Measurements from ENCODE around the gene GSK3B. TPM values are rescaled to one million over a fixed set of nuclear protein-coding genes. Genes with fewer than 3 reads are reported as not detected.

The GSK3B gene
- total and polyA plus RNA-seq, 2 experiments from 2014 or later, result 29.0 to 45.3 TPM

DNA sequence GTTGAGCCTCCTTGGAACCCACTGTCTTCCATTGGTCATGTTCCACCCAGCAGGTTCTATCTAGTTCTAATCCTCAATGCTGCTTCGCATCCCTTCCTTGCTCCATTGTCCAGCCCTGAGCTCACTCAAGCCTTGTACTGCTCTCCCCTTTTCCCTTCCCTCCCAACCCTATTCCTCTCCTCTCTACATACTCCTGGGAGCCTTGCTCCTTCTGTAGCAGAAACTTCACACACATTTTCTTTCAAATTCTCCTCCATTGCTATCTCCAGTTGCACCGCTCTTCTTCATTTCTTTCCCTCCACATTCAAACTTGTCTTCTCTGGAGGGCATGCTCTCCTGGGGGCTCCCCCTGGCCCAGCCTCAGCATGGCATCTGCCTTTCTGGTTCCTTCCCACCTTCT is 297.9 kb downstream of the GSK3B start:
- H3K4me3 Mint-ChIP-seq, result no peak overlapping the region
- H3K9me3 Mint-ChIP-seq, result no peaks in the 10 kb centered on the region

More for the DNA sequence above, 297.9 kb downstream of the GSK3B start:
- no peaks in the 10 kb centered on the region for H3K27me3 ChIP-seq (ENCODE audit: insufficient read depth)
- Mint-ChIP-seq H3K27ac (no peak overlapping the region), H3K36me3 (ENCODE audit: low read depth) (no peaks in the 10 kb centered on the region), H3K27me3 (ENCODE audit: insufficient read depth, low read depth, poor library complexity) (peaks cover 5% of the 10 kb centered on the region), H3K4me1 (peaks cover 11% of the 10 kb centered on the region)
- TF ChIP-seq EZH2 (IDR thresholded peaks at IDR 0.05; ENCODE audit: low read depth, unreplicated experiment) (no peak), JUNB (IDR thresholded peaks at IDR 0.05; ENCODE audit: unreplicated experiment) (no peak), ZNF114 (CRISPR knock-in tag; IDR thresholded peaks at IDR 0.05) (no peak), POLR2AphosphoS5 (IDR thresholded peaks at IDR 0.05; ENCODE audit: low read depth) (no peak), STAT1 (IDR thresholded peaks at IDR 0.05; ENCODE audit: unreplicated experiment) (no peak), NANOG (IDR thresholded peaks at IDR 0.05; ENCODE audit: borderline replicate concordance) (no peak)
- TF ChIP-seq, protein P1, sequence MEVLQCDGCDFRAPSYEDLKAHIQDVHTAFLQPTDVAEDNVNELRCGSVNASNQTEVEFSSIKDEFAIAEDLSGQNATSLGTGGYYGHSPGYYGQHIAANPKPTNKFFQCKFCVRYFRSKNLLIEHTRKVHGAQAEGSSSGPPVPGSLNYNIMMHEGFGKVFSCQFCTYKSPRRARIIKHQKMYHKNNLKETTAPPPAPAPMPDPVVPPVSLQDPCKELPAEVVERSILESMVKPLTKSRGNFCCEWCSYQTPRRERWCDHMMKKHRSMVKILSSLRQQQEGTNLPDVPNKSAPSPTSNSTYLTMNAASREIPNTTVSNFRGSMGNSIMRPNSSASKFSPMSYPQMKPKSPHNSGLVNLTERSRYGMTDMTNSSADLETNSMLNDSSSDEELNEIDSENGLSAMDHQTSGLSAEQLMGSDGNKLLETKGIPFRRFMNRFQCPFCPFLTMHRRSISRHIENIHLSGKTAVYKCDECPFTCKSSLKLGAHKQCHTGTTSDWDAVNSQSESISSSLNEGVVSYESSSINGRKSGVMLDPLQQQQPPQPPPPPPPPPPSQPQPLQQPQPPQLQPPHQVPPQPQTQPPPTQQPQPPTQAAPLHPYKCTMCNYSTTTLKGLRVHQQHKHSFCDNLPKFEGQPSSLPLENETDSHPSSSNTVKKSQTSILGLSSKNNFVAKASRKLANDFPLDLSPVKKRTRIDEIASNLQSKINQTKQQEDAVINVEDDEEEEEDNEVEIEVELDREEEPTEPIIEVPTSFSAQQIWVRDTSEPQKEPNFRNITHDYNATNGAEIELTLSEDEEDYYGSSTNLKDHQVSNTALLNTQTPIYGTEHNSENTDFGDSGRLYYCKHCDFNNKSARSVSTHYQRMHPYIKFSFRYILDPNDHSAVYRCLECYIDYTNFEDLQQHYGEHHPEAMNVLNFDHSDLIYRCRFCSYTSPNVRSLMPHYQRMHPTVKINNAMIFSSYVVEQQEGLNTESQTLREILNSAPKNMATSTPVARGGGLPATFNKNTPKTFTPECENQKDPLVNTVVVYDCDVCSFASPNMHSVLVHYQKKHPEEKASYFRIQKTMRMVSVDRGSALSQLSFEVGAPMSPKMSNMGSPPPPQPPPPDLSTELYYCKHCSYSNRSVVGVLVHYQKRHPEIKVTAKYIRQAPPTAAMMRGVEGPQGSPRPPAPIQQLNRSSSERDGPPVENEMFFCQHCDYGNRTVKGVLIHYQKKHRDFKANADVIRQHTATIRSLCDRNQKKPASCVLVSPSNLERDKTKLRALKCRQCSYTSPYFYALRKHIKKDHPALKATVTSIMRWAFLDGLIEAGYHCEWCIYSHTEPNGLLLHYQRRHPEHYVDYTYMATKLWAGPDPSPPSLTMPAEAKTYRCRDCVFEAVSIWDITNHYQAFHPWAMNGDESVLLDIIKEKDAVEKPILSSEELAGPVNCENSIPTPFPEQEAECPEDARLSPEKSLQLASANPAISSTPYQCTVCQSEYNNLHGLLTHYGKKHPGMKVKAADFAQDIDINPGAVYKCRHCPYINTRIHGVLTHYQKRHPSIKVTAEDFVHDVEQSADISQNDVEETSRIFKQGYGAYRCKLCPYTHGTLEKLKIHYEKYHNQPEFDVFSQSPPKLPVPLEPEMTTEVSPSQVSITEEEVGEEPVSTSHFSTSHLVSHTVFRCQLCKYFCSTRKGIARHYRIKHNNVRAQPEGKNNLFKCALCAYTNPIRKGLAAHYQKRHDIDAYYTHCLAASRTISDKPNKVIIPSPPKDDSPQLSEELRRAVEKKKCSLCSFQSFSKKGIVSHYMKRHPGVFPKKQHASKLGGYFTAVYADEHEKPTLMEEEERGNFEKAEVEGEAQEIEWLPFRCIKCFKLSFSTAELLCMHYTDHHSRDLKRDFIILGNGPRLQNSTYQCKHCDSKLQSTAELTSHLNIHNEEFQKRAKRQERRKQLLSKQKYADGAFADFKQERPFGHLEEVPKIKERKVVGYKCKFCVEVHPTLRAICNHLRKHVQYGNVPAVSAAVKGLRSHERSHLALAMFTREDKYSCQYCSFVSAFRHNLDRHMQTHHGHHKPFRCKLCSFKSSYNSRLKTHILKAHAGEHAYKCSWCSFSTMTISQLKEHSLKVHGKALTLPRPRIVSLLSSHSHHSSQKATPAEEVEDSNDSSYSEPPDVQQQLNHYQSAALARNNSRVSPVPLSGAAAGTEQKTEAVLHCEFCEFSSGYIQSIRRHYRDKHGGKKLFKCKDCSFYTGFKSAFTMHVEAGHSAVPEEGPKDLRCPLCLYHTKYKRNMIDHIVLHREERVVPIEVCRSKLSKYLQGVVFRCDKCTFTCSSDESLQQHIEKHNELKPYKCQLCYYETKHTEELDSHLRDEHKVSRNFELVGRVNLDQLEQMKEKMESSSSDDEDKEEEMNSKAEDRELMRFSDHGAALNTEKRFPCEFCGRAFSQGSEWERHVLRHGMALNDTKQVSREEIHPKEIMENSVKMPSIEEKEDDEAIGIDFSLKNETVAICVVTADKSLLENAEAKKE (CRISPR knock-in tag; IDR thresholded peaks at IDR 0.05), result no peak
- H3K4me3 ChIP-seq, result no peak overlapping the region
- ATAC-seq (no peak), DNase-seq (ENCODE audit: low spot score) (no peak)
- no peak overlapping the region for H3K27ac ChIP-seq (ENCODE audit: low read depth)
- peaks cover 9% of the 10 kb centered on the region; the same call in 1 of the 2 replicates for H3K4me1 ChIP-seq (ENCODE audit: insufficient read depth)
- no peaks in the 10 kb centered on the region for H3K79me2 ChIP-seq (replicated peaks; ENCODE audit: insufficient read depth)
- no peak overlapping the region for H3K4me2 ChIP-seq
- no peaks in the 10 kb centered on the region for H3K36me3 ChIP-seq (ENCODE audit: insufficient read depth)
- no peaks in the 10 kb centered on the region for H3F3A ChIP-seq (replicated peaks; ENCODE audit: low read depth)
- peak overlapping the region; percentile 89 for H2AFZ ChIP-seq
- H3K9me2 ChIP-seq (ENCODE audit: insufficient read depth), result peaks cover 7% of the 10 kb centered on the region; the same call in 1 of the 2 replicates
- no peaks in the 10 kb centered on the region for H4K20me1 ChIP-seq (replicated peaks; ENCODE audit: insufficient read depth)

All from GM23338 (cell line).